Measurements from ENCODE around the gene BLTP3B.

BLTP3B gene

DNA sequence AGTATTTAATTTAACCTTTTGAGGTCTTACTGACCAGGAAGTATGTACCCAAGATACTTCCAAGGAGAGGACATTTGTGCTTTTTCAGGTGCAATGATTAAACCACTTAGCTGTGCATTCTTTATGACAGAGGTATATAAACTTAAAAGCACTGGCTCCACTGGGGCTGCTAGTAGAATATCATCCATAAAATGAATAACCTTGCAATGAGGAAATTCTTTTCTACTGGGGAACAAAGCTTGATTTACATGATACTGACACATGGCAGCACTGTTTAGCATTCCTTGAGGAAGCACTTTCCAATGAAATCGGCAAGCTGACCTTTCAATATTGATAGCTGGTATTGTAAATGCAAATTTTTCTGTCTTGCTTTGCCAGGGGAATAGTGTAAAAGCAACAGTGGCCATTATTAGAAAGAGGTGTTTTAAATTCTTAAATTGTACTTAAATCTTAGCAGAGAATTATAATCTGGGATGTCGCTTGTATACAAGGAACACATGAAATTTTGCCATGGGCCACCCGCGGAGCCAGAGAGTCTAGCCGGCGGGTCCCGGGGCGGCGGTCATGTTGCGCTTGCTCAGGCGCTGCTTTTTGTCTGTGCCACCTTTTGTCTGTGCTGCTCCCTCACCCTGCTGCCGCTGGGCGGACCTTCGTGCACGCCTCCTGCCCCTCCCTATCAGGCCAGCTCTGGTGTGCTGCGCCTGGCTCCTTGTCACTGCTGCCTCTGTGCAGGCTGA lies 20.9 kb upstream of the BLTP3B start:
- DNase-seq: peak; percentile 86

DNA sequence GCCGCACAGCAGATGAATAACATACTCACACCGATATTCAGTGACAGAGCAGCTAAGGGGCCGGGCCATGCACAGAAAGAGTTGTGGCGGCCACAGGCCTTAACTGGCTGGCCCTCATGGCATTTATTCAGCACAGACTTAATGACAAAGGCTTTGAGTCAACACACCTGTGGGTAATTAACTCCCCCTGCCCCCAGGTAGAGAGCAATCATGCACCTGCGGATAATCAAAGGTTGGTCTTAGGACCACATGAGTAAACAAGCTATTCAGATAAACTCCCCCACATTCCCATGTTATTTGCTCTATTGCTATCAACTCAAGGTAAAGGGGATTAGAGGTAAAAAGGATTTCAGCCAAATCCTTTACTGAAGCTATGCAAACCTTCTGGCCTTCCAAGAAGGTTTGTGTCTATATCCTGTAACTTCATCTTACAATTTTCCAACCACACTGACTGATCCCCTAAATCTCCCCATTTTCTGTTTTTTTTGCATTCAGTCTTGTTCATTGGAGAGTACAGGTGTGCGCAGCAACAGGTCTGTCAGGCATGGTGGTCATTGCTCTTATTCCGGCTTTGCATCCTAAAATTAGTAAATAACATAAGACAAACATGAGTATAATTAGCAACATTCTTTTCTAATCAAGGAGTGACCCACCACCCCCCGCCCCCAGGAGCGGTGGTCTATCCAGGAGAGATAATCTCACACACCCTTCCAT lies 16.9 kb upstream of the BLTP3B start:
- no peak for DNase-seq

DNA sequence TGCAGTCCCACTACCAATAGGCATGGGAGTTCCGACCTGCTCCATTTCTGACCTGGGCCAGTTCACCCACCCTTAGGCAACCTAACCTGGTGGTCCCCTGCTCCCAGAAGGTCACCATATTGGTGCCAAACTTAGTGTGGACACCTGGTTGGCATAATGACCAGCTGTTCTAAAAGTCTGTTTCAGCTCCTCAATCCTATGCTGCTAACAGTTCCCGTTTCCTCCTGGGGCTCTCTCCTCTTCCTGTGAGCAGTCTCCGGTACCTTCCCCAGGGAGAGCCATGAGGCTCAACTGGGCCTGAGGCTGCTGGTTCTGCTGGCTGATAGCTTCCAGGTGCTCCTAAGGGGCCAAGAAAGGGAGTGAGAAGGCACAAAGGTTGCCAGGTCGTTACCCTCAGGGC lies 15.9 kb upstream of the BLTP3B start:
- DNase-seq: no peak

DNA sequence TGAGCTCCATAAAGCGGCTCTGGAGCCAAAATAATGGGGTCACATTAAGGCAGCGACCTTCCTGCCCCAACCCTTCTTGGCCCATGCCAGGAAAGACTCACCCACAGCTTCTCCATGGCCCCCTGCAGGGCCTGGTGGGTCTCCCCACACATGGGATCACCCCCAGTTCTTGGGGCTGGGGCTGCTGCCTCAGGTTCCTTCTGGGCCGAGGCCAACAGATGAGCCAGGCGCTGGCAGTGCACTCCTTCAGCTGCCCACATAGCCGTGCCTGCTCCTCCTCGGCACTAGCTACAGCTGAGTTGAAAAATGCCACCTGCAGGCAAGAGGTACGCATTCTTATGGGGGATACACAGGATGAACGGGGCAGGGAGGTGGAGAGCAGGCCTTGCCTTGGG lies 14.8 kb upstream of the BLTP3B start:
- DNase-seq: no peak

DNA sequence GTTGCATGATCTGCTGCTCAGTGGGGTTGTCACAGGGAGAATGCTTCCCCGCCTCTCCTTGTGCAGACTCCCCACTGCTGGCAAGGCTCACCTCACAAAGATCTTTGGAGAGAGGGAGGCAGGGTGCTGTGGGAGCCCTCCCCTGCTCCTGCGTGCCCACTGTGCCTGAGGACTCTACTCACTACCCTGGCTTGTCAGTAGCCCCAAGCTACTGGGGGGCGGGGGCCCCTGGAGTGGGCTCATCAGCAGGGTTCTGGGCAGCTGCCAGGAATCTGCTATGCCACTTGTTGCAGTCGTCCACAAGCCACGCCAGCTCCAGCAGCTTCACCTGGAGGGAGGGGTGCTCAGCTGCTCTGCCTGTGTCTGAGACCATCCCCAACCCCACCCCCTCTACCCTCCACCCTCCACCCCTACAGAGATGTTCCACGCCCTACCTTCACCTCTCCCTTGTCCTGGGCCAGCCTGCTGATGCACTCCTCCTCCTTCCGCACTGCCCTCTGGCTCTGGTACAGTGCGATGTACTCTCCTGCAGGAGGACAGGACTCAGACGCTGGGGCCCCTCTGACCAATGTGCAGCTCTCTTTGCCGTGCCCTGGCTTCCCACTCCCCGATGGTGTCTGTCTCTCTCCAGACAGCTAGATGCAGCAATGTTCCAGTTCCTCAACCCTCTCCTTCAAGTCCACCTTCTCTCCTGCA lies 14.2 kb upstream of the BLTP3B start:
- DNase-seq: no peak

DNA sequence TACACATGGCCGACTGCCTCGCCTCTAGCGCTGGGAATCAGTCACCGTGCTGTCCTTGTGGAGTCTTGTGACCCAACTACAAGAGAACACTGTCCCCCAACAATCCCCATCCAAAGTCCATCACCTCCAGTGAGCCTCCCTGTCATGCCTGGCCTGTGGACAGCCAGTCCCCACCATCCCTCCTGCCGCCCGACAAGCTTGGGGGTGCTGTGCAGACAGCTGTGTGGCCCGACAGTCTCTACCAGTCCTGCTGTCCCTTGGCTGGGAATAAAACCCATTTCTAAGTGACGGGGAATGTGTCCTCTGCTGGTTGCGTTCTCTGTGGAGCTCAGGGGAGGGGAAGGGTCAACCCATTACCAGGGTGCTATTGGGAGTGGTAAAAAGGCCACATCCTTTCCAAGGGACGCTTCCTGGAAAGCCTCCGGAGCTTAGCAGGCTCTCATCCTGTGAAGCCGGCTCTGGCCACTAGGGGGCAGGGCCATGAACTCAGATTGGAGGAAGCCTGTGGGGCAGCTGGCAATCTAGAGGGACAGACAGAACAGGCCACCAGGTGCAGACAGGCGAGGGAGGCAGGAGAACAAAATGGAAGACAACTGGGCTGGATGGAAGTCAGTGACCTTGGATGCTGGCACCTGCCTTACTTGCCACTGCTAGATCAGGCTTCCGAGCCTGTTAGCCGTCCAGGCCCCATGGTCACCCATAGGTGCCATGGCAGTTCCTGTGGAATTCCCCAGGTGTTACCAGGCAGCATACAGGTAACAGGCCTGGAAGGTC lies 12.0 kb upstream of the BLTP3B start:
- DNase-seq: no peak

DNA sequence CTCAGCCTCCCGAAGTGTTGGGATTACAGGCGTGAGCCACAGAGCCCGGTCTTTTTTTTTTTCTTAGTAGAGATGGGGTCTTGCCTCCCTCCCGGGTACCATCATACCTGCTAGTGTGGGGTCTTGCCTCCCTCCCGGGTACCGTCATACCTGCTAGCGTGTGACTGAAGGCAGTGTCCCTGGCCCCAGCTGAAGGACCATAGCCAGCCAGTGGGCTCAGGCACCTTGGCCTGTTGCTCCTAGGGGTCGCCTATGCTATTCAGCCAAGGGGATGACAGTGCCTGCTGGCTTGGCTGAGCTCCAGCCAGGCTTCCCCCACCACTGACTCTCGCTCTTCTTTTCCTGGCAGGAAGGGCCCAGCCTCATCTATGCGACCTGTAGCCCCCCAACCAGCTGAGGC lies 10.5 kb upstream of the BLTP3B start:
- DNase-seq: no peak

DNA sequence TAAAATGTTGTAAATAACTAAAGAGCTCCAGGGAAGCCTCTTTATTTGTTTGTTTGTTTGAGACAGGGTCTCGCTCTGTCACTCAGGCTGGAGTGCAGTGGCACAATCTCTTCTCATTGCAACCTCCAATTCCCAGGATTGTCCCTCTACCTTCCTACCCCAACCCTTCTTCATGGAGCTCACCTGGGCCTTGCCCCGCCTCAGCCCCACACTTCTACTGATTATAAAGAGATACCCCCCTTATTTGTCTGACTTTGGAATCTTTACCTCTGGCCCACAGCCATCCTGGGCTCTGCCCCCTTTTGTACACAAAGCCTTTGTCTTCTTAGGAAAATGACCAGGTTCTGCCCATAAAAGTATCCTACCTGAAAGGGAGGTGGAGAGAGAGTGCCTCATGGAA lies 9.1 kb upstream of the BLTP3B start:
- DNase-seq: no peak

DNA sequence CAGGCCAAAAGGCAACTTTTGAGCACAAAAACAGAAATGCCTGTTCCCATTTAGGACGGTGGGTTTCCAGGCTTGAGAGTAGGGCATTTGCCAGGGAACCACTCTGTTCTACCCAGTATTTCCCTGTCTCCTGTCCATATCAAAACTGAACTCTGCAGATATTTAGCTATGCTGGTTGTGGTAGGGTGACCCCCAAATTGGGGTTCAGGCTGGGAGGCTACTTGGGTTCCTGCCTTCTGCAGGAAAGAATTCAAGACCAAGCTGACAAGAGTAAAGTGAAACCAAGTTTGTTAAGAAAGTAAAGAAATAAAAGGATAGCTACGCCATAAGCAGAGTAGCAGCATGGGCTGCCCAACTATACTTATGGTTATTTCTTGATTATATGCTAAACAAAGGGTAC lies 3.6 kb upstream of the BLTP3B start:
- DNase-seq: no peak

DNA sequence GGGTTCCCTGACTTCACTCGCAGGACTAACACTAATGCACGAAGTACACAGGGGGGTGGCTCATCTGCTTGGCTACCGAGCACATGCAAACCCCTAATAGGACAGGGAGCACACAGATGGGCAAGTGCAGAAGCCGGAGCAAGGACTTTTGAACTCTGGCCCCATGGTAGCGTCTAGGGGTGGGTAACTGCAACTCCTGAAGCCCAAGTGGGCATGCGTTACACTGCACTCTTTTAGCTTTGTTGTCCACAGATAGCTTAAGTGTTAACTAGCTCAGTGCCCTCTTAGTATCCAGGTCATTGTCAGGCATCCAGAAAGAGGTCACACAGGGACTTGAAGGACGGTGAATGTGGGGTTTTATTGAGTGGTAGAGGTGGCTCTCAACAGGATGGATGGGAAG lies 3.0 kb upstream of the BLTP3B start:
- no peak for DNase-seq

DNA sequence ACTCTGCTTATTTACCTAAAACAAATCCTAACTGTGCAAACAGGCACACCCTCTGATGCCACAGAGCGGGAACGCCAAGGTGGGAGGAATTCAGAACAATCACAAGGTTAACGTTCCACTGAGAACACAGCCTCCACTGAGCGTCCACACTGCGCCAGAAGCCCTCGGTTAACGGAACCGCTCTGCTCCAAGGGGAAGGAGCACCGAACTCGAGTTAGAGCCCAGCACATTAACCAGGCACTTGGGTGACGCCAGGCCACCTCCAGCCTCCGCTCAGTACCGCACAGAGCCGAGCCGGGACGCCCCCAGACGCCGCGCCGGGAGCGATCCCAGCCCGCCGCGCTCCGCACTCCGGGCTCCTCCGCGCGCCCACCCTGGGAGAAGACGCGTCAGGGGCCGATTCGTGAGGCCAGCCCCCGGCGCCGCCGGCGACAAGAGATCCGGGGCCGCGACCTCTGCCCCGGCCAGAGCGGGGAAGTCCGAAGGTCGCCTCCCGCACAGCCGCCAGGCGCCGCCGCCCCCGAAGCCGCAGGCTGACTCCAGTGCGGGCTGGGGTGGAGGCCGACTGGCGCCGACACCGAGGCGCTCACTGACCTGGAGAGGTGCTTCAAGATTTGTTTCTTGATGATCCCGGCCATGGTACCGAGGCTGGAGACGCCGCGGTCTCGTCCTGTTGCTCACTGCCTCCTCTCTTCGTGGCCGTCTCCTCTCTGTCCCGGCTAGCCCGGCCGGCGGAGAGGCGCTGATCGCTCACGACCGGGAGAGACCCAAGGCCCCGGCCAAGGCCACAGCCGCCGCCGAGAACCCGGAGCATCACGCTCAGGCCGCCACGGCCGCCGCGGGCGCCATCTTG lies 450 bp downstream of the BLTP3B start:
- DNase-seq: no peak

DNA sequence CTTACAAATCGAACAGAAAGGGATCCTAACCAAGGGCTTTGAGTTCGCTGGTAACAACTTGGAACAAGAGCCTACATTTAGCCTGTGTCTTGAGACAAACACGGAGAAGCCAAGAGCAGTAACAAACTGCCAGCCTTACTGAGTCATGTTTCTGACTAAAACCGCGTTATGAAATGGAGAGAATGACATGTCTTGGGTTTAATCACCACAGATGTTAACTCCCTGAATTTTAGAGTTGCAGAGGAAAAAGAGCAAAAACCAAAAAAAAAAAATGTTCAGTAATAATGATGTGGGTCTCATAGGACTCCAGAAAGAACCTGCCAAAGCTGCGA lies 1.0 kb downstream of the BLTP3B start:
- no peak for DNase-seq

DNA sequence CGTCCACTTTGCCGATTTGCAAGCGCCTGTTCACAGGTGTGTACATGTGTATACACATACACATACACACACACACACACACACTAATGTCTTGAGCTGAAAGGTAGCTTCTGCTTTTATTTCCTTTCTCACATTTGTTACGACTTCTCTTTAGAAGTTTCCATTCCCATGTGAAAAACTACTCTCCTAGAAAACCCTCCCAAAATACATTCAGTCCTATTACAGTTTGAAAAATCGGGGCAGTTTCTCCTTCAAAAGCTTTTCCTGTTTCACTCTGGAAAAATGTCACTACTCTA lies 3.9 kb downstream of the BLTP3B start:
- DNase-seq: no peak

DNA sequence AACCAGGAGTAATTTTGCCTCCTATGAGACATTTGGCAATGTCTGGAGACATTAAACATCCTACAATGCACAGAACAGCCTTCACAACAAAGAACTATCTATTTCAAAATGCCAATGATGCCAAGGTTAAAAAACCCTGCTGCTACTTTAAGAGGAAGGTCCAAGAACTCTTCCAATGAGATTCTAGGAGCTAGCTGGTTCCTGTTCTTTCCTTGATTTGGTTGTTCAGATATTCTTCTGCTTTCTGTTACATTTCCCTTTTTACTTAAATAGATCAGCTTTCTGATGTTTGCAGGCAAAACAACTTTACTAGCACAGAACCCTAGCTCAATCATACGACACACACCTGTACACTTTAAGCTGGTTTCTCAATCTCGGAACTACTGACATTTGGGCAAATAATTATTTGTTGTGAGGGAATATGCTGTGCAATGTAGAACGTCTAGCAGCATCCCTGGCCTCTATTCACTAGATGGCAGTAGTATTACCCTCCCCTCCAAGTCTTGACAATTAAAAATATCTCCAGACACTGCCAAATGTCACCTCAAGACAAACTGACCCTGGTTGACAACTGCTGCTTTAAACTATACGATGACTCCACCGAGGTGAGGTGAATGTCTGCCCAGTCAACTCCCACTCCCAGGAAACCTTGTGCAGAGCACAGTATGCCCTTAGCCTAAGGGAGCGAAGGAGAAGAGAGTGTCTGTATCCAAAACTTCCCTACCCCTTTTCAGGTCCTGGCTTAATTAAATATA lies 4.4 kb downstream of the BLTP3B start:
- DNase-seq: no peak

DNA sequence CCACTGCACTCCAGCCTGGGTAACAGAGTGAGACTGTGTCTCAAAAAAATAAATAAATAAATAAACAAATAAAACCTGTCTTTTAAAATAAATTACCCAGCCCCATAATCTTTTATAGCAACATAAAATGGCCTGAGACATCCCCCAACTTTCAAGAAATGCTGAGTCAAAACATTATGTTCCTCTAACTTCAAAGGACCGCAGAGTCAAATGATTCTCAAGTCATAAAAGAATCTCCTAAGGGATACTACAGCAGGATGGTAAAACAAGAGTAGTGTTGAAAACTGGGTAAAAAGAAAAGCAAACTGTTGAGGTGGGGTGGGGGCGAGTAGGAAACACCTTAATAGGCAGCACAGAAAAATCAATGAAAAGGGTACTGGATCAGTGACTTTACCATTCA lies 9.5 kb downstream of the BLTP3B start:
- DNase-seq: no peak

DNA sequence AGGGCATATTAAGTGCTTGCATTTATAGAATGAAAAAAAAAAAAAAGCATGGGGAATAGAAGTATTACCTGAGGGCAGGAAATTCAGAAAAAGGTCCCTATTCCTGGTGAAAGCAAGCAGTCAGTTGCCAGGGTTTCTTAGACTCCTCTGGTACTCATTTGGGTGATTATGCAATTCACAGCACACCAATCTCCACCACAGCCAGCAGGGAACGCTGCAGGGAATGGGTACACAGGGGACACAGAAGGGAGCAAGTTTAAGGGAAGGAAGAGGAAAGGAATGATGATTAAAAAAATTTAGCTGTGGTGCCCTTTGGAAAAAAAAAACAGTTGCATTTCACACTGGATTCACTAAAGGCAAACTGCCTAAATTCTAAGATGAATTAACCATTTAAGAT lies 14.2 kb downstream of the BLTP3B start:
- no peak for DNase-seq

DNA sequence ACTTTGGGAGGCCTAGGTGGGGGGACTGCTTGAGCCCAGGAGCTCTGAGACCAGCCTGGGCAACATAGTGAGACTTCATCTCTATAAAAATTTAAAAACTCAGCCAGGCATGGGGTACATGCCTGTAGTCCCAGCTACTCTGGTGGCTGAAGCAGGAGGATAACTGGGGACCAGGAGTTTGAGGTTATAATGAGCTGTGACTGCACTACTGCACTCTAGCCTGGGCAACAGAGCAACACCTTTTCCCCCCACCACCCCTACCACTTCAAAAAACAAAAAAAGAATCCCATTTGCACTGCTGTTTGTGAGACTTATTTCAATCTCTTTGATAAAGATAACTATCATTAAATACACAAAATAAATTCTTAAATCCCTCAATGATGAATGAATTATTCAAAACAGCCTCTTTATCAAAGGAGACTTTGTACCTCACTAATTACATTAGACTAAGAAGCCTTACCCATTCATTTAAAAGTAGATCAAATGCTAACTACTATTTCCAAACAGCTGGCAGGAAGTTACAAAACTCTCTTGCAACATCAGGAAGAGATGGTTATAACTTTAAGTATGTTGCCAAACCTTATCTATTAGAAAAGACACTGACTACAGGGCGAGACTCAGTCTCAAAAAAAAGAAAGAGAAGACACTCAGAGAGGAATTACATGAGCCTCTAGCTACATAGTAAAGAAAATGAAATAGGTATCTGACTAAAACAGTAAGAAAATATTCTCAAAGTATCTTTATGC lies 14.7 kb downstream of the BLTP3B start:
- DNase-seq: no peak

DNA sequence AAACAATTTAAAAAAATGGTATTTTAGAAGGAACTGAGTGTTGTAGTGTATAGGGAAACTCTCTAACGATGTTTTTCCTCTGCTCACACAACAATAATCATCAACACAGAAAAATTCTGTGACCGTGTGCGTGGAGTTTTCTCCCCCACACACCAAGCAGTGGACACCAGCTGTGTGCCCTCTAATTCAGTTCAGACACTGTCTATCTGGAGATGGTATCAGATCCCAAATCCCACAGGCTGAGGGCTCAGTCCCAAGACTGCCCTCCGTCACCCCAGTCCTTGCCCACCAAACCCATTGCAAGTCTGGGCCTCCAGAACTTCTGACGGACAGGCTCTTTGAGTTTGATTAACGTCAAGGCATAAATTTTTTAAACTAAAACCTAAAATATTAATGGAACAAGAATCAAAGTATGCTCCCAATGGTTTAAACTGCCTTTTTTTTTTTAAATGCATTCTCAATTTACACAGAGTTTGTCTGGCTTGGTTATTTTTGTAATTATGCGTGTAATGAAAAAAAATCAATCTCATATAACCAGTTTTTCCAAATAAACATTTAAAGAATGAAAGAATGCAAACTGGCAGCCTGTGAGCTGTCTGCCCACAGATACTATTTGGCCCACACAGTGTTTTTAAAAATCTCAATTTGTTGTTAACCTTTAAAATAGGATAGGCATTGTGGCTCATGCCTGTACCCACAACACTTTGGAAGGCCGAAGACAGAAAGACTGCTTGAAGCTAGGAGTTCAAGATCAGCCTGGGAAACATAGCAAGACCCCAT lies 19.2 kb downstream of the BLTP3B start:
- no peak for DNase-seq

DNA sequence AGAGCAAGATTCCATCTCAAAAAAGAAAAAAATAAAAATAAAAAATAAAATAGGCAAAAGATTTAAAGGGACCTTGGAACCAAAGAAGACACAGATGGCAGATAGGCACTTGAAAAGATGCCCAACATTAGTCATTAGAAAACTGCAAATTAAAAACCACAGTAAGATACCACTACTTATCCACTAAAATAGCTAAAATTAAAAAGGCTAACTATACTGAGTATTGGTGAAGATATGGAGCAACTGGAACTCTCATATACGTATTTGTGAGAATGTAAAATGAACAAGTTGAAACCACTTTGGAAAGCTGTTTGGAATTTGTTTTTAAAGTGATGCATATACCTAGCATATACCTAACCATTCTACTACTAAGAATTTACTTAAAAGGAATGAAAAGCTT lies 22.3 kb downstream of the BLTP3B start:
- no peak for DNase-seq

DNA sequence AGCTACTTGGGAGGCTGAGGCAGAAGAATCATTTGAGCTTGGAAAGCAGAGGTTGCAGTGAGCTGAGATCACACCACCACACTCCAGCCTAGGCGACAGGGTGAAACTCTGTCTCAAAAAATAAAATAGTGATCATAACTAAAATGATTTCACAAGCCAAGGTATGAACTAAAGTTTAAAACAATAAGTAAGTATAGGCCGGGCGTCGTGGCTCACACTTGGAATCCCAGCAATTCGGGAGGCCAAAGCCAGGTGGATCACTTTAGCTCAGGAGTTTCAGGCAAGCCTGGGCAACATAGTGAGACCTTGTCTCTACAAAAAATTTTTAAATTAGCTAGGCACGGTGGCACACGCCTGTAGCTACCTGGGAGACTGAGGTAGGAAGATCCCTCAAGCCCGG lies 27.4 kb downstream of the BLTP3B start:
- no peak for DNase-seq

DNA sequence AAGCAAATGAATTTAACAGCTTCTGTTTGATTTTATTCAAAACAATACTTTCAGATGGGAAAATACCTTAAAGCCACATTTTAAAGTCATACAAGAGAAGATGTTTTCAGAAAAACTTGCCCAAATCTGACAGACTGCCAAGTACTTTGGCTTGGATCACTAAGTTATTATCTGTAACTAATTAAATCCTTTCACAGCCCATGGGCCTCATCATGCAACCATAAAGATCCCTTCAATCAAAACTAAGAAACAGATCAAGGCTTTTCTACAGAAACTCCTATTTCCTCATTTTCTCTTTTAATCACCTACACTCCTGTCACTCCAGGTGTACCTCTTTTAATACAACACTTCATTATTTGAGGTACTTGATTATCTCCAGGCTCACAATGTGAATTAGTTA lies 28.1 kb downstream of the BLTP3B start:
- no peak for DNase-seq

Measured in DMS153 (cell line).